ENCODE measurements around the gene CSAG1.
"Not testable (repeated sequence)": the region's sequence is repeated elsewhere in the genome, so short reads cannot be mapped to it uniquely, and the experiment has no call there.

Gene CSAG1, protein sequence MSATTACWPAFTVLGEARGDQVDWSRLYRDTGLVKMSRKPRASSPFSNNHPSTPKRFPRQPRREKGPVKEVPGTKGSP

DNA sequence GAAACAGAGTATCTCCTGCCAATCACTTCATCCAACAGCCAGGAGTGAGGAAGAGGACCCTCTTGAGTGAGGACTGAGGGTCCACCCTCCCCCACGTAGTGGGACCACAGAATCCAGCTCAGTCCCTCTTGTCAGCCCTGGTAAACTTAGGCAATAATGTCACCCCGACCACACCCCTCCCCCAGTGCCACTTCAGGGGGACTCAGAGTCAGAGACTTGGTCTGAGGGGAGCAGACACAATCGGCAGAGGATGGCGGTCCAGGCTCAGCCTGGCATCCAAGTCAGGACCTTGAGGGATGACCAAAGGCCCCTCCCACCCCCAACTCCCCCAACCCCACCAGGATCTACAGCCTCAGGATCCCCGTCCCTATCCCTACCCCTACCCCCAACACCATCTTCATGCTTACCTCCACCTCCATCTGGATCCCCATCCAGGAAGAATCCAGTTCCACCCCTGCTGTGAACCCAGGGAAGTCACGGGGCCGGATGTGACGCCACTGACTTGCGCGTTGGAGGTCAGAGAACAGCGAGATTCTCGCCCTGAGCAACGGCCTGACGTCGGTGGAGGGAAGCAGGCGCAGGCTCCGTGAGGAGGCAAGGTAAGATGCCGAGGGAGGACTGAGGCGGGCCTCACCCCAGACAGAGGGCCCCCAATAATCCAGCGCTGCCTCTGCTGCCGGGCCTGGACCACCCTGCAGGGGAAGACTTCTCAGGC, at the start of gene CSAG1, which contains the start of gene MAGEA12:
Gene CSAG1, minus strand, starts transcription at position 461 of the 715 bp plus-strand sequence. CDS start 1,261 bp downstream, outside the sequence.
Gene MAGEA12, plus strand, starts transcription at position 497 of the 715 bp plus-strand sequence. CDS start 2,405 bp downstream, outside the sequence.
- no peak for DNase-seq

DNA sequence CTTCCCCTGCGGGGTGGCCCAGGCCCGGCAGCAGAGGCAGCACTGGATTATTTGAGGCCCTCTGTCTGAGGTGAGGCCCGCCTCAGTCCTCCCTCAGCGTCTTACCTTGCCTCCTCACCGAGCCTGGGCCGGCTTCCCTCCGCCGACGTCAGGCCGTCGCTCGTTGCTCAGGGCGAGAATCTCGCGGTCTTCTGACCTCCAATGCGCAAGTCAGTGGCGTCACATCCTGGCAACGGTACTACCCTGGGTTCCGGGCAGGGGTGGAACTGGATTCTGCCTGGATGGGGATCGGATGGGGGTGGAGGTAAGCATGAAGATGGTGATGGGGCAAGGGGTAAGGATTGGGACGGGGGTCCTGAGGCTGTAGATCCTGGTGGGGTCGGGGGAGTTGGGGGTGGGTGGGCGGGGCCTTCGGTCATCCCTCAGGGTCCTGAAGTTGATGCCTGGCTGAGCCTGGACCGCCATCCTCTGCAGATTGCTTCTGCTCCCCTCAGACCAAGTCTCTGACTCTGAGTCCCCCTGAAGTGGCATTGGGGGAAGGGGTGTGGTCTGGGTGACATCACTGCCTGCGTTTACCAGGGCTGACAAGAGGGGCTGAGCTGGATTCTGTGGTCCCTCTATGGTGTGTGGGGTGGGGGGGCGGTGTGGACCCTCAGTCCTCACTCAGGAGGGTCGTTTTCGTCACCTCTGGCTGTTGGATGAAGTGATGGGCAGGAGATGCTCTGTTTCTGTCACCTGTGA, 36.2 kb upstream of the CSAG1 start, which contains the start of gene MAGEA6:
Gene MAGEA6, minus strand, starts transcription at position 141 of the 741 bp plus-strand sequence. CDS start 2,039 bp downstream, outside the sequence.
- DNase-seq: not testable (repeated sequence)

DNA sequence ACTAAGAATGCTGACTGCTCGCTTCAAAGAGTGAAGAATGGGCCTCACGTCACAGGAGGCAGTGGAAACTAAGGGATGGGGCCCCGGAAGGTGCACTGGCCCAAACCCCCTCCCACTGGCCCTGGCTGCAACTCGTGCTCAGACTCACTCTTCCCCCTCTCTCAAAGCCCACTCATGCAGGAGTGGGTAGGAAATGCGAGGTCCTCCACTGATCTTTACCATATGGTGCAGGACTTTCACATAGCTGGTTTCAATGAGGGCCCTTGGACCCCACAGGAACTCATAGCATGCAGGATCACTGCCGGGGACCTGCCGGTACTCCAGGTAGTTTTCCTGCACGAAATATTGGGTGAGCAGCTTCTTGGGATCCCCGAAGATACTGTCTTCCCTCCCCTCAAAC, 33.0 kb upstream of the CSAG1 start:
- not testable (repeated sequence) for DNase-seq

DNA sequence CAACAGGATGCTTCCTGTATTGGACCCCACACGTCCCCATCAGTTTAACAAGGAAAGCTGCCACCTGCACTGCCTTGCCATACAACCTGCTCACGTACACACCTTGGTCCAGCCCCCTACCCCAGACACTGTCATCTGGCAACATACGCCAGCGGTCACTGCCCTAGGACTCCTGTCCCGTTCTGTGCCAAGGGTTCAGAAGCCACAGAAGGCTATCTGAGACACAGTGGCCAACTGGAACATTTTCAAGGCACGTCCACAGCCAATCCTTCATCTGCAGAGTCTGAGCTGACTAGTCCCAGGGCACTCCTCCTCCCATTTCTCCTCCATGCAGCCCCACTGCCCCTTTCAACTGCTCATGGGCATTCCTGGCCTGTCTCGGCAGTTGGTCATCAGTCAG, 28.1 kb upstream of the CSAG1 start:
- DNase-seq: not testable (repeated sequence)

DNA sequence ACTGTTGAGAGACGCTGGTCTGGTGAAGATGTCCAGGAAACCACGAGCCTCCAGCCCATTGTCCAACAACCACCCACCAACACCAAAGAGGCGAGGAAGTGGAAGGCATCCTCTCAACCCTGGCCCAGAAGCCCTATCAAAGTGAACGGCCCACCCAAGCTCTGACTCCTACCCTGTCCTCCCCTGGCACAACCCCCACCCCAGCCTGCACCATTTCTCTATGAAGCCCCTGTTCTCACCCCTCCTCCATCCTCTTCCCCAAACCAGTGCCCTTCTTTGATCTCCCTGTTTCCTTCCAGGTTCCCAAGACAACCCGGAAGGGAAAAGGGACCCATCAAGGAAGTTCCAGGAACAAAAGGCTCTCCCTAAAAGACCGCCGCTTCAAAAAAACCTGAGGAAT, 26.0 kb upstream of the CSAG1 start:
- DNase-seq: not testable (repeated sequence)

DNA sequence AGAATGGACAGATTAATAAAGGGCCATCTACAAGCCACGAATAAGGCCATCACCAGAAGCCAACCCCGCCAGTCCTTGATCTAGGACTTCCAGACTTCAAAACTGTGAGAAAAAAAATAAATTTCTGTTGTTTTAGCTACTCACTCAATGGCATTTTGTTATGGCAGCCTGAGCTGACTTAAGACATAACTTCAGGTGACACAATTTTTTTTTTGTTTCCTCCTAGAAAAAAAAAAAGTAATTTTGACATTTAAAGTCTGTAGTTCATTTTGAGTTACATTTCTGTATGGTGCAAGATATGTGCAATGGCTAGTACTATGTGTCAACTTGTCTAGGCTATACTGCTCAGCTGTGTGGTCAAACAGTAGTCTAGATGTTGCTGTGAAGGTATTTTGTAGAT, 25.4 kb upstream of the CSAG1 start, which contains the start of gene CSAG3:
Gene CSAG3, plus strand, starts transcription at position 301 of the 400 bp plus-strand sequence.
- DNase-seq: not testable (repeated sequence)

DNA sequence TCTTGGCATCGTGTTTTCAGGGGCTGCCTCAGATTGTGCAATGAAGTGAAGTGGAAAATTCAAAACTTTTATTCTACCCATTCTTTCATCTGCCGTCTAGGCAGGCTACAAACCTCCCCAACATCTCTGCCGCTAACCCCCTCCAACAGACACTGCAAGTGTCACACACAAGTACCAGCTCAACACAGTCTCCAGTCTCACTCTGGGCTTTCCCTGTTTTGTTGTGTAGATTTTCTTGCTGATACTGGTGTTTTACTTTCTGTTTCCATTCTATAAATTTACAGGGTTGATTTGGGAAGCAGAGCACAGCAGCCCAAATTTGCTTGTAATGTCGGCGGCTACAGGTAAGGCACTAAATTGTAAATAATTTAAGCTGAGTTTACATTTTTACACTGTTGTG, 21.4 kb upstream of the CSAG1 start:
- not testable (repeated sequence) for DNase-seq

DNA sequence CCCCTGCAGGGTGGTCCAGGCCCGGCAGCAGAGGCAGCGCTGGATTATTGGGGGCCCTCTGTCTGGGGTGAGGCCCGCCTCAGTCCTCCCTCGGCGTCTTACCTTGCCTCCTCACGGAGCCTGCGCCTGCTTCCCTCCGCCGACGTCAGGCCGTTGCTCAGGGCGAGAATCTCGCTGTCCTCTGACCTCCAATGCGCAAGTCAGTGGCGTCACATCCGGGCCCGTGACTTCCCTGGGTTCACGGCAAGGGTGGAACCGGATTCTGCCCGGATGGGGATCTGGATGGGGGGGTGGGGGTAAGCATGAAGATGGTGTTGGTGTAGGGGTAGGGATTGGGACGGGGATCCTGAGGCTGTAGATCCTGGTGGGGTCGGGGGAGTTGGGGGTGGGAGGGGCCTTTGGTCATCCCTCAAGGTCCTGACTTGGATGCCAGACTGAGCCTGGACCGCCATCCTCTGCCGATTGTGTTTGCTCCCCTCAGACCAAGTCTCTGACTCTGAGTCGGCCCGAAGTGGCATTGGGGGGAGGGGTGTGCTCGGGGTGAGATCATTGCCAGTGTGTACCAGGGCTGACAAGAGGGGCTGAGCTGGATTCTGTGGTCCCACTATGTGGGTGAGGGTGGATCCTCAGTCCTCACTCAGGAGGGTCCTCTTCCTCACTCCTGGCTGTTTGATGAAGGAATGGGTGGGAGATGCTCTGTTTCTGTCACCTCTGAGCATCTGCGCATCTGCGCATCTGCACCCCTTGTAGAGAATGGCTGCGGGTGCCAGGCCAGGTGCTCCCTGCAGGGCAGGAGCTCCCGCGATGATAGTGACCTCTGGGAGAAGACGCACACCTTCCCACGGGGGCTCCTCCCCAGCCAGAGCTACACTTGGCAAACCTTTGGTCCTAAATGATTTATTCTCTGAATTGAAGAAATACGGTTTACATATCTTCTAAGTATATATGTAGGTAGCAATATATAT, 20.4 kb upstream of the CSAG1 start, which contains the start of gene MAGEA2:
Gene MAGEA2, minus strand, starts transcription at position 157 of the 965 bp plus-strand sequence. CDS start 2,479 bp downstream, outside the sequence.
- DNase-seq: not testable (repeated sequence)

DNA sequence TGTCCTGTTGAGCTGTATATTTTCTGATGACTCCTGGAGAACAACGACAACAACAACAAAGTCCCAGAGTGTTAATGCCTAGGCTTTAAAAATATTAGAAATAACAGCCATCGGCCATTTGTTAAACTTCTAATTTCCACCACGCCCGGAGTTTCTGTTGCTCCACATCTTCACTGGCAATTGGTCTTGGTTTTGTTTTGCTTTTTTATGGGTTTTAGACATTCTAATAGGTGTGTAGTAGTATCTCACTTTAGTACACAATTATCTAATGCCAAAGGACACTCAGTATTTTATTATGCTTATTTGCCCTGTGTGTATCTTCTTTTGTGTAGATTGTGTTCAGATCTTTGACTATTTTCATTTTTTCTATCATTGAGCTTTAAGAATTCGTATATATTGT, 5.0 kb upstream of the CSAG1 start:
- no peak for DNase-seq

DNA sequence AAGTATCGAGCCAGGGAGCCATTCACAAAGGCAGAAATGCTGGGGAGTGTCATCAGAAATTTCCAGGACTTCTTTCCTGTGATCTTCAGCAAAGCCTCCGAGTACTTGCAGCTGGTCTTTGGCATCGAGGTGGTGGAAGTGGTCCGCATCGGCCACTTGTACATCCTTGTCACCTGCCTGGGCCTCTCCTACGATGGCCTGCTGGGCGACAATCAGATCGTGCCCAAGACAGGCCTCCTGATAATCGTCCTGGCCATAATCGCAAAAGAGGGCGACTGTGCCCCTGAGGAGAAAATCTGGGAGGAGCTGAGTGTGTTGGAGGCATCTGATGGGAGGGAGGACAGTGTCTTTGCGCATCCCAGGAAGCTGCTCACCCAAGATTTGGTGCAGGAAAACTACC, 3.0 kb upstream of the CSAG1 start:
- not testable (repeated sequence) for DNase-seq

DNA sequence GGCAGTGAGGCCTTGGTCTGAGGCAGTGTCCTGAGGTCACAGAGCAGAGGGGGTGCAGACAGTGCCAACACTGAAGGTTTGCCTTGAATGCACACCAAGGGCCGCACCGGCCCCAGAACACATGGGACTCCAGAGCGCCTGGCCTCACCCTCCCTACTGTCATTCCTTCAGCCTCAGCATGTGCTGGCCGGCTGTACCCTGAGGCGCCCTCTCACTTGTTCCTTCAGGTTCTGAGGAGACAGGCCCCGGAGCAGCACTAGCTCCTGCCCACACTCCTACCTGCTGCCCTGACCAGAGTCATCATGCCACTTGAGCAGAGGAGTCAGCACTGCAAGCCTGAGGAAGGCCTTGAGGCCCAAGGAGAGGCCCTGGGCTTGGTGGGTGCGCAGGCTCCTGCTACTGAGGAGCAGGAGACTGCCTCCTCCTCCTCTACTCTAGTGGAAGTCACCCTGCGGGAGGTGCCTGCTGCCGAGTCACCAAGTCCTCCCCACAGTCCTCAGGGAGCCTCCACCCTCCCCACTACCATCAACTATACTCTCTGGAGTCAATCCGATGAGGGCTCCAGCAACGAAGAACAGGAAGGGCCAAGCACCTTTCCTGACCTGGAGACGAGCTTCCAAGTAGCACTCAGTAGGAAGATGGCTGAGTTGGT, 2.5 kb upstream of the CSAG1 start:
- DNase-seq: no peak

DNA sequence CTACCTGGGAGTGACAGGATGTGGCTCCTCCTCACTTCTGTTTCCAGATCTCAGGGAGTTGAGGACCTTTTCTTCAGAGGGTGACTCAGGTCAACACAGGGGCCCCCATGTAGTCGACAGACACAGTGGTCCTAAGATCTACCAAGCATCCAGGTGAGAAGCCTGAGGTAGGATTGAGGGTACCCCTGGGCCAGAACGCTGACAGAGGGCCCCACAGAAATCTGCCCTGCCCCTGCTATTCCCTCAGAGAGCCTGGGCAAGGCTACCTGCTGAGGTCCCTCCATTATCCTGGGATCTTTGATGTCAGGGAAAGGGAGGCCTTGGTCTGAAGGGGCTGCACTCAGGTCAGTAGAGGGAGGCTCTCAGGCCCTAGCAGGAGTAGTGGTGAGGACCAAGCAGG, 1.6 kb upstream of the CSAG1 start:
- no peak for DNase-seq

DNA sequence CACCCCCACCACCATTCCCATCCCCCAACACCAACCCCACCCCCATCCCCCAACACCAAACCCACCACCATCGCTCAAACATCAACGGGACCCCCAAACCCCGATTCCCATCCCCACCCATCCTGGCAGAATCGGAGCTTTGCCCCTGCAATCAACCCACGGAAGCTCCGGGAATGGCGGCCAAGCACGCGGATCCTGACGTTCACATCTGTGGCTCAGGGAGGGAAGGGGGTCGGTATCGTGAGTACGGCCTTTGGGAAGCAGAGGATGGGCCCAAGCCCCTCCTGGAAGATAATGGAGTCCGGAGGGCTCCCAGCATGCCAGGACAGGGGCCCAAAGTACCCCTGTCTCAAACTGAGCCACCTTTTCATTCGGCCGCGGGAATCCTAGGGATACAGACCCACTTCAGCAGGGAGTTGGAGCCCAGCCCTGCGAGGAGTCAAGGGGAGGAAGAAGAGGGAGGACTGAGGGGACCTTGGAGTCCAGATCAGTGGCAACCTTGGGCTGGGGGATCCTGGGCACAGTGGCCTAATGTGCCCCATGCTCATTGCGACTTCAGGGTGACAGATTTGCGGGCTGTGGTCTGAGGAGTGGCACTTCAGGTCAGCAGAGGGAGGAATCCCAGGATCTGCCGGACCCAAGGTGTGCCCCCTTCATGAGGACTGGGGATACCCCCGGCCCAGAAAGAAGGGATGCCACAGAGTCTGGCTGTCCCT, 780 bp upstream of the CSAG1 start:
- not testable (repeated sequence) for DNase-seq

DNA sequence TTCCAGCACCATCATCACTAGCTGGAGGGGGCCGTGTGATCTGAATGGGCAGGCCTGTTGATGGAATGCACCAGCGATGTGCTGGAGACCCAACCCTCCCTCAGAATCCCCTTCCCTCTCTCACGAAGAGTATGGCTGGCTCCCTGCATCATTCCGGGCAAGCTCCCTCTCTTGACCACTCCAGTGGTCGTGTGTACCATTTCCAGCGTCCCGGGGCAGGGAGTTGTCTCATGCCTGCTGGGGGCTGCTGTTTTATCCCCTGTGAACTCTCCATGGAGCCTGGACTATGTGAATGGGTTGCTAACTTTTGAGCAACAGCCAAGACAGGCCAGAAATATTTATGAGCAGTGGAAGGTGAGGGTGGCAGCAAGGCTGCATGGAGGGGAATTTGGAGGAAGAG, 8.1 kb downstream of the CSAG1 start:
- no peak for DNase-seq

DNA sequence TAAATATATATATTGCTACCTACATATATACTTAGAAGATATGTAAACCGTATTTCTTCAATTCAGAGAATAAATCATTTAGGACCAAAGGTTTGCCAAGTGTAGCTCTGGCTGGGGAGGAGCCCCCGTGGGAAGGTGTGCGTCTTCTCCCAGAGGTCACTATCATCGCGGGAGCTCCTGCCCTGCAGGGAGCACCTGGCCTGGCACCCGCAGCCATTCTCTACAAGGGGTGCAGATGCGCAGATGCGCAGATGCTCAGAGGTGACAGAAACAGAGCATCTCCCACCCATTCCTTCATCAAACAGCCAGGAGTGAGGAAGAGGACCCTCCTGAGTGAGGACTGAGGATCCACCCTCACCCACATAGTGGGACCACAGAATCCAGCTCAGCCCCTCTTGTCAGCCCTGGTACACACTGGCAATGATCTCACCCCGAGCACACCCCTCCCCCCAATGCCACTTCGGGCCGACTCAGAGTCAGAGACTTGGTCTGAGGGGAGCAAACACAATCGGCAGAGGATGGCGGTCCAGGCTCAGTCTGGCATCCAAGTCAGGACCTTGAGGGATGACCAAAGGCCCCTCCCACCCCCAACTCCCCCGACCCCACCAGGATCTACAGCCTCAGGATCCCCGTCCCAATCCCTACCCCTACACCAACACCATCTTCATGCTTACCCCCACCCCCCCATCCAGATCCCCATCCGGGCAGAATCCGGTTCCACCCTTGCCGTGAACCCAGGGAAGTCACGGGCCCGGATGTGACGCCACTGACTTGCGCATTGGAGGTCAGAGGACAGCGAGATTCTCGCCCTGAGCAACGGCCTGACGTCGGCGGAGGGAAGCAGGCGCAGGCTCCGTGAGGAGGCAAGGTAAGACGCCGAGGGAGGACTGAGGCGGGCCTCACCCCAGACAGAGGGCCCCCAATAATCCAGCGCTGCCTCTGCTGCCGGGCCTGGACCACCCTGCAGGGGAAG, 19.4 kb downstream of the CSAG1 start, which contains the start of gene MAGEA2B:
Gene MAGEA2B, plus strand, starts transcription at position 814 of the 973 bp plus-strand sequence. CDS start 2,479 bp downstream, outside the sequence.
- not testable (repeated sequence) for DNase-seq

DNA sequence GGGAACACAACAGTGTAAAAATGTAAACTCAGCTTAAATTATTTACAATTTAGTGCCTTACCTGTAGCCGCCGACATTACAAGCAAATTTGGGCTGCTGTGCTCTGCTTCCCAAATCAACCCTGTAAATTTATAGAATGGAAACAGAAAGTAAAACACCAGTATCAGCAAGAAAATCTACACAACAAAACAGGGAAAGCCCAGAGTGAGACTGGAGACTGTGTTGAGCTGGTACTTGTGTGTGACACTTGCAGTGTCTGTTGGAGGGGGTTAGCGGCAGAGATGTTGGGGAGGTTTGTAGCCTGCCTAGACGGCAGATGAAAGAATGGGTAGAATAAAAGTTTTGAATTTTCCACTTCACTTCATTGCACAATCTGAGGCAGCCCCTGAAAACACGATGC, 20.3 kb downstream of the CSAG1 start:
- not testable (repeated sequence) for DNase-seq

DNA sequence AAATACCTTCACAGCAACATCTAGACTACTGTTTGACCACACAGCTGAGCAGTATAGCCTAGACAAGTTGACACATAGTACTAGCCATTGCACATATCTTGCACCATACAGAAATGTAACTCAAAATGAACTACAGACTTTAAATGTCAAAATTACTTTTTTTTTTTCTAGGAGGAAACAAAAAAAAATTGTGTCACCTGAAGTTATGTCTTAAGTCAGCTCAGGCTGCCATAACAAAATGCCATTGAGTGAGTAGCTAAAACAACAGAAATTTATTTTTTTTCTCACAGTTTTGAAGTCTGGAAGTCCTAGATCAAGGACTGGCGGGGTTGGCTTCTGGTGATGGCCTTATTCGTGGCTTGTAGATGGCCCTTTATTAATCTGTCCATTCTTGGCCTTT, 24.3 kb downstream of the CSAG1 start, which contains the start of gene CSAG2:
Gene CSAG2, minus strand, starts transcription at position 101 of the 400 bp plus-strand sequence. CDS start 161 bp downstream, outside the sequence.
- not testable (repeated sequence) for DNase-seq

DNA sequence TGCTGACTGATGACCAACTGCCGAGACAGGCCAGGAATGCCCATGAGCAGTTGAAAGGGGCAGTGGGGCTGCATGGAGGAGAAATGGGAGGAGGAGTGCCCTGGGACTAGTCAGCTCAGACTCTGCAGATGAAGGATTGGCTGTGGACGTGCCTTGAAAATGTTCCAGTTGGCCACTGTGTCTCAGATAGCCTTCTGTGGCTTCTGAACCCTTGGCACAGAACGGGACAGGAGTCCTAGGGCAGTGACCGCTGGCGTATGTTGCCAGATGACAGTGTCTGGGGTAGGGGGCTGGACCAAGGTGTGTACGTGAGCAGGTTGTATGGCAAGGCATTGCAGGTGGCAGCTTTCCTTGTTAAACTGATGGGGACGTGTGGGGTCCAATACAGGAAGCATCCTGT, 27.0 kb downstream of the CSAG1 start:
- DNase-seq: not testable (repeated sequence)

DNA sequence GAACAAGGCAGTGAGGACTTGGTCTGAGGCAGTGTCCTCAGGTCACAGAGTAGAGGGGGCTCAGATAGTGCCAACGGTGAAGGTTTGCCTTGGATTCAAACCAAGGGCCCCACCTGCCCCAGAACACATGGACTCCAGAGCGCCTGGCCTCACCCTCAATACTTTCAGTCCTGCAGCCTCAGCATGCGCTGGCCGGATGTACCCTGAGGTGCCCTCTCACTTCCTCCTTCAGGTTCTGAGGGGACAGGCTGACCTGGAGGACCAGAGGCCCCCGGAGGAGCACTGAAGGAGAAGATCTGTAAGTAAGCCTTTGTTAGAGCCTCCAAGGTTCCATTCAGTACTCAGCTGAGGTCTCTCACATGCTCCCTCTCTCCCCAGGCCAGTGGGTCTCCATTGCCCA, 33.1 kb downstream of the CSAG1 start:
- not testable (repeated sequence) for DNase-seq
